ENCODE measurements around the gene EIF1B.

DNA sequence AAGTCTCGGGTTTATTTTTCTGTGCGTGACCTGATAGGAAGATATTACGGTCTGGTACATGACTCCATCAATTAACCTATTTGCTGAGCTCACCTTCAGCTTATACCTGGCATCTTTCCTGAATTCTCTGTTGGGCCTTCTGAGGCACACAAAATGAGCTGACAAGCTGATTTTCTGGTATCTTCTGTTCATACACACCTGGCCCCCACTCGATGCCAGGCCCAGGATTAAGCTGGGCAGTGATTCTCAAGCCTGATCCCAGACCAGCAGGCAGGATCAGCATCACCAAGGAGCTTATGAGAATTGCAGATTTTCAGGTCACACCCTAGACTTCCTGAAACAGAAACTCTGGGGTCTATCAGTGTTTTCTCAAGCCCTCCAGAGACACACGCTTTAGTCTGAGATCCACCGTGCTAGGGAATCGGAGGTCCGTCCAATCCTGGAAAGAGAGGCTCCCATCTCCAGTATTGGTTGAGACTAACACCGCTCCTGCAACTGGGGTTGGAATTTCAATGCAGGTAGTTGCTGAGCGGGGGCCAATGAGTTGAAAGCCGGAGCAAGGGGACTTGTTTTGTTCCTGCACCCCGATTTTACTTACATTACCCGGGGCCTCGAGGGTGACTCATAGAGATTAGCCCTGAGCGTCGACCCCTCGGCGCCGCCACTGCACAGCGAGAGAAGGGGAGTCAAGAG, 636 bp upstream of the EIF1B start:
- no peak for TF ChIP-seq CTCF (IDR thresholded peaks at IDR 0.05)
- no peak for TF ChIP-seq POLR2A (IDR thresholded peaks at IDR 0.05)
